Measurements from ENCODE around the gene SMPD3. TPM values are rescaled to one million over a fixed set of nuclear protein-coding genes. Genes with fewer than 3 reads are reported as not detected.

SMPD3 gene
- total and polyA plus RNA-seq, 2 of the 4 experiments (the other 2 are of a cell fraction), result not detected

- Histone ChIP-seq H2BK120ac (ENCODE audit: low read depth, low read length) (no peak overlapping the region), H2AK5ac (ENCODE audit: low read depth, low read length) (no peak overlapping the region), H4K5ac (ENCODE audit: low read depth, low read length) (no peak overlapping the region), H4K20me1 (ENCODE audit: insufficient read depth, low read length) (no peaks in the 10 kb centered on the region), H3K79me1 (ENCODE audit: low read depth in 1 of 2, low read length in 2 of 2) (no peaks in the 10 kb centered on the region), H3K27me3 (ENCODE audit: control insufficient read depth, insufficient read depth, low read length) (peaks cover 34% of the 10 kb centered on the region), H2BK5ac (ENCODE audit: low read depth, low read length, poor library complexity, severe bottlenecking) (no peak overlapping the region), H3K4me2 (ENCODE audit: low read depth, low read length) (no peak overlapping the region), H3K23ac (ENCODE audit: low read depth, low read length) (no peak overlapping the region), H3K4me3 (ENCODE audit: insufficient read depth, low read depth, low read length) (no peak overlapping the region), H2BK15ac (ENCODE audit: low read depth, low read length) (no peak overlapping the region), H3K4ac (ENCODE audit: low read depth, low read length) (no peak overlapping the region), H3K9me1 (ENCODE audit: insufficient read depth, low read length) (no peaks in the 10 kb centered on the region), H3K36me3 (ENCODE audit: control insufficient read depth, insufficient read depth, low read length) (no peaks in the 10 kb centered on the region), H3K14ac (replicated peaks; ENCODE audit: low read depth, low read length) (no peak overlapping the region), H4K8ac (ENCODE audit: low read depth in 2 of 2, low read length in 2 of 2) (no peak overlapping the region), H3K56ac (ENCODE audit: extremely low read depth, insufficient read depth, low read length) (no peak overlapping the region), H3K18ac (ENCODE audit: low read depth, low read length) (no peak overlapping the region), H2AK9ac (replicated peaks; ENCODE audit: low read depth, low read length, poor library complexity) (no peak overlapping the region), H2AFZ (replicated peaks; ENCODE audit: low read length, poor library complexity) (no peak overlapping the region), H3K9ac (ENCODE audit: low read depth, low read length) (no peak overlapping the region), H3K27ac (ENCODE audit: insufficient read depth, low read length) (no peak overlapping the region), H3K4me1 (ENCODE audit: control insufficient read depth, insufficient read depth, low read length) (no peaks in the 10 kb centered on the region), H3K9me3 (ENCODE audit: control insufficient read depth, insufficient read depth, low read length) (no peaks in the 10 kb centered on the region), H4K91ac (ENCODE audit: insufficient read depth, low read depth, low read length) (no peak overlapping the region), H2BK20ac (ENCODE audit: low read depth, low read length) (no peak overlapping the region)
- TF ChIP-seq SMC3 (IDR thresholded peaks at IDR 0.05; ENCODE audit: low read depth, low read length) (no peak), POLR2A (IDR thresholded peaks at IDR 0.05; ENCODE audit: low read depth, low read length) (no peak), MAFK (IDR thresholded peaks at IDR 0.05; ENCODE audit: low read depth, low read length) (no peak), MXI1 (IDR thresholded peaks at IDR 0.05; ENCODE audit: borderline replicate concordance, low read depth, low read length) (no peak), USF2 (IDR thresholded peaks at IDR 0.05; ENCODE audit: low read depth, low read length) (no peak), RAD21 (IDR thresholded peaks at IDR 0.05; ENCODE audit: low read length) (no peak), CEBPB (IDR thresholded peaks at IDR 0.05; ENCODE audit: low read depth, low read length) (no peak), NFE2L2 (IDR thresholded peaks at IDR 0.05; ENCODE audit: low read depth, low read length) (no peak), ELK1 (IDR thresholded peaks at IDR 0.05; ENCODE audit: borderline replicate concordance, low read depth, low read length) (no peak), CTCF (conservative IDR thresholded peaks at IDR 0.05; ENCODE audit: low read depth, low read length) (no peak), BHLHE40 (IDR thresholded peaks at IDR 0.05; ENCODE audit: low read depth, low read length) (no peak), RCOR1 (IDR thresholded peaks at IDR 0.05; ENCODE audit: insufficient replicate concordance, low read length) (no peak), MAZ (IDR thresholded peaks at IDR 0.05; ENCODE audit: borderline replicate concordance, low read depth, low read length) (no peak), RFX5 (IDR thresholded peaks at IDR 0.05; ENCODE audit: low read depth, low read length) (no peak)
- no TSS peak for BruUV-seq (replicated peaks)
- in situ Hi-C loops (cut with MboI; ENCODE audit: low sequenced_read_pairs) (no loop called here), dilution Hi-C loops (cut with HindIII; ENCODE audit: low sequenced_read_pairs, unreplicated experiment) (no loop called here), intact Hi-C loops (cut with micrococcal nuclease) (no loop called here)
- no peak for DNase-seq
- ATAC-seq (ENCODE audit: low read depth), result no peak
- whole genome bisulfite sequencing, 2 experiments (ENCODE audit: extremely low coverage in 2 of 2, insufficient read length in 1 of 2), result 60% methylated on average over 3 of the region's 8 CpGs; no CpG with 5 or more reads in 1 of the 2 experiments
- POLR2A ChIA-PET (ENCODE audit: unreplicated experiment), result no interaction called here
- CTCF ChIA-PET, result no interaction called here
These were observed 59.3 kb downstream of the SMPD3 start for GRCh38 chr16:68389006-68389405.

All from IMR-90 (cell line).